Activated CD4-positive, alpha-beta T cell treated with anti-CD3 and anti-CD28 coated beads, Interleukin-2, Interleukin-4, amounts not matched to agents 100 ng/mL and 50 ng/mL, durations not matched to agents 16 hours and 8 hours (primary cell): ENCODE measurements around the gene PXDC1.
A peak's percentile ranks its signal among the peaks of the same experiment; 100 is the strongest.
"Not testable (repeated sequence)": the region's sequence is repeated elsewhere in the genome, so short reads cannot be mapped to it uniquely, and the experiment has no call there.

Source experiments
- DNase-seq: peaks from one replicate; pipeline ENCODE4 v3.0.0-alpha.2; 2020; ENCODE audit warnings: low spot score

Gene PXDC1

GRCh38 chr6:3762359-3762758, 10.8 kb upstream of the PXDC1 start:
- no peak for DNase-seq

GRCh38 chr6:3761989-3762270, 10.4 kb upstream of the PXDC1 start:
- no peak for DNase-seq

GRCh38 chr6:3759646-3760232, 8.2 kb upstream of the PXDC1 start:
- DNase-seq = no peak

DNA sequence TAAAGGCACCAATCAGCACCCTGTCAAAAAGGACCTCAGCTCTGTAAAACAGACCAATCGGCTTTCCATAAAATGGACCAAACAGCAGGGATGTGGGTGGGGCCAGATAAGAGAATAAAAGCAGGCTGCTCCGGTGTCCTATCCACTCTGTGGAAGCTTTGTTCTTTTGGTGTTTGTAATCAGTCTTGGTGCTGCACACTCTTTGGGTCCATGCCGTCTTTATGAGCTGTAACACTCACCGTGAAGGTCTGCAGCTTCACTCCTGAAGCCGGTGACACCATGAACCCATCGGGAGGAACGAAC, 7.3 kb upstream of the PXDC1 start:
- DNase-seq = no peak

- not testable (repeated sequence) for DNase-seq
These were observed 6.7 kb upstream of the PXDC1 start for GRCh38 chr6:3757998-3758841.

DNA sequence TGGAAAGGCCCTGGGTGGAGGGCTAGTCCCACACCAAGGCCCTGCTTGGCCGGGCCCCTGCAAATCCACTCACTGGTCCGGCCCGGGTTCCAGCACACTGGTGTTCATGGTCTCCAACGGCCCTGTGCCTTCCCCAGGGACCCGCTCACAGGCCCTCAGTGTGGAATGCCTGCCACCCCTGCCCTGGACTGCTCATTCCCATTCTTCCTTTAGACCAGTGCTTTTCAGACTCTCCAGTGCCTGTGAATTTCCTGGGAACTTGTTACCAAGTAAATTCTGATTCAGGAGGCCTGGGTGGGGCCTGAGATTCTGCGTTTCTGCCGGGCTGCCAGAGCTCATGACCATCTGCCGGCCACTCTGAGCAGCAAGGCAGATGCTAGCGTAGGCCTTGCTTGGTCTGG, 5.7 kb upstream of the PXDC1 start:
- DNase-seq = no peak

GRCh38 chr6:3756546-3756945, 5.0 kb upstream of the PXDC1 start:
- no peak for DNase-seq

DNA sequence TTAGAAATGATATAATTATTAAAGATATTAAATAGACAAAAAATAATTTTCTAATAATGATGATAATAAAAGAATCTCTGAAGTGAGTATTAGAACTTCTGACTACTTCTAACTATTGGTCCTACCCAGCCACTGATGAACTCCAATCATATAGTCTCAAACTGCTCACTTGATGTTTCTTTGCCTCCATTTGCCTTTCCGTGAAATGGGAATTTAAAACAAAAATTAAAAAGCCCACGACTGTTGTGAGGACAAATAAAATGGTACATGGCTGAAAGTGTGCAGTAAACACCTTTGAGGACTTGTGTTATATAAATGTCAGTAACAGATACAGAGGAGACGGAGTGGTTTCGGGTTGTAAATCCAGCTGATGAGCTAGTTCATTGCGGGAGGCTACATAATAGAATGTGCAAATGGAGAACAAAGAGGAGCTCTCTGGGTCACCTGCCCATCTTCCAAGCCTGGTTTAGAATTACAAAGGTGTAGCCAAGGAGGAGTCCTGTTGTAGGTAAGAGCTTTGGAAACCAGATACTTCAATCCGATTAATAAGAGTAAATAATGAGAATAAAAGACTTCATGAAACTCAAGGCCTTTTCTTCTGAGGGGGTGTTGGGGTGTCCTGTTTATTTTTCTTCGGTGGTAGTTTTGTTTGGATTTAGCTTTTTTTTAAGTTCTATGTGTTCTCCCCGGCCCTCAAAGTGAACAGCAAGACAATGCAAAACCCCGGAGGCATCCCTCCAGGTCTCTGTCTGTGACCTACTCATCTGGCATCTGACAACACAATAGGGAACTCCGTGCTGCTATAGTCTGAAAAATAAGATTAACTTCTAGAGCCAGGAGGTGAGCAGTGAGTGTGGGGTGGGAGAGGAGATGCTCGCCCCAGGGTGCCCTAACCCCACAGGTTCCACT, 4.4 kb upstream of the PXDC1 start:
- DNase-seq = no peak

DNA sequence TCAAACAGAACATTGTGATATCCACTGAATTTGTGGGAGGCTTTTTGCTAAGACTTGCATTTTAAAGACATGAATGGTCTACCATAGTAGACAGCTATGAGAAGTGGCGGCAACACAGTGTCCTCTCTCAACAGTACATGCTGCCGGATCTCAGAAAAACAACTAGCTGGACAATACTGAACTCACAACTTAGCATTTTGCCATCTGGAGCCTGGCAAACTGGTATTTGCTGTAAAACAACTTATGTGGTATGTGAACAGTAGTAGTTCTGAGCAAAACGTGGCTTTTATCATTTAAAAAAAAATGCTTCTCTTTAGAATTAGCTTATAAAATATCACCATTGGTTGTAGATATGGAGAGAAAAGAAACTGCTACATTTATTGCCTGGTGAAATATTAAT, 3.3 kb upstream of the PXDC1 start:
- no peak for DNase-seq

DNA sequence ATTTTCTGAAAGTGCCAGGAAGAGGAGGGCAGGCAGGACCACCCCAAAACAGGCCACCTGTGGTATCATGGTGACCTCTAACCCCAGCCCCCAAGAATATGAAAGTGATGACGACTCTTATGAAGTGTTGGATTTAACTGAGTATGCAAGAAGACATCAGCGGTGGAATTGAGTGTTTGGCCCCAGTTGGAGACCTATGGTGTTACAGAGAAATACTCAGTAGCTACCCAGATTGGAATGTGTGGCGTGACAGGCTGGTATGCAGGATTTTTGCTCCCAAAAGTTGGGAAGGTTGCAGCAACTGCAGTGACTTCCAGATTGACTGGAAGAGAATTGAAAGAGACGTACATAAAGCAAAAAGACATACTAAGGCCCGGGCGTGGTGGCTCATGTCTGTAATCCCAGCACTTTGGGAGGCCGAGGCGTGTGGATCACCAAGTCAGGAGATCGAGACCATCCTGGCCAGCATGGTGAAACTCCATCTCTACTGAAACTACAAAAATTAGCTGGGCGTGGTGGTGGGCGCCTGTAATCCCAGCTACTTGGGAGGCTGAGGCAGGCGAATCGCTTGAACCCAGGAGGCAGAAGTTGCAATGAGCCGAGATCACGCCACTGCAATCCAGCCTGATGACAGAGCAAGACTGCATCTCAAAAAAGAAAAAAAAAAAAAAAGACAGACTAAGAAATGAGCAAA, 2.7 kb upstream of the PXDC1 start:
- DNase-seq = not testable (repeated sequence)

GRCh38 chr6:3753228-3753835, 1.8 kb upstream of the PXDC1 start:
- DNase-seq = no peak

DNA sequence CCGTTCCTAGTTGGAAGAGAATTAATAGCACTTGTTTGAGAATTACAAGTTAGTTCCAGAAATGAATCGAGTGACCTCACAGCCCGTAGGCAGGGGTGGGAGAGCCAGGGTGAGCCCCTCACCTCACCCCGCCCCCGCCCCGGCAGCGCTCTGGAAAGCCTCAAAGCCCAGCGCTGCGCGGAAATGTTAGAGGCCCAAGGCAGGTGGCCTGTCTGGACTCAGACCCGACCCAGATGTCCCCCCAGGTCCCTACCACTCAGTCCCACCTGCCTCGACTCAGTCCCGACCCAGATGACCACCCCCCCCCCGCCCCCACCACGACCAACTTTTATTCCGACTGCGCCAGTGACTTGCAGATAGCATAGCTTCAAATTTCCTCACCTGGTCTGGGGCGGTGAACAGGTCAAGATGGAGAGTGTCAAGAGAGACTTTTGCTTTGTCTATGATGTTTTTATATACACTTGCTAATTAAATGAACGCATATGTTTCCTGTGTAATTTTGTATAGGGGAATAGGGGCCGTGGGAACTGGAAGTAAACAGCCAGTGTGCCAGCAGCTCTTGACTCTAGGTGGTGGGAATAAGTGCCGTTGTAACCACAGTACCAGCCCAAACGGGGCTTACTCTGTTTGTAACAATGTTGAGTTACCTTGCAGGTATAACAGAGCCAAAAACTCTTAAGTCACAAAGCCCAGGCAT, 1.2 kb upstream of the PXDC1 start:
- DNase-seq = no peak

GRCh38 chr6:3751730-3752530, 417 bp upstream of the PXDC1 start:
- peak; percentile 51 for DNase-seq

DNA sequence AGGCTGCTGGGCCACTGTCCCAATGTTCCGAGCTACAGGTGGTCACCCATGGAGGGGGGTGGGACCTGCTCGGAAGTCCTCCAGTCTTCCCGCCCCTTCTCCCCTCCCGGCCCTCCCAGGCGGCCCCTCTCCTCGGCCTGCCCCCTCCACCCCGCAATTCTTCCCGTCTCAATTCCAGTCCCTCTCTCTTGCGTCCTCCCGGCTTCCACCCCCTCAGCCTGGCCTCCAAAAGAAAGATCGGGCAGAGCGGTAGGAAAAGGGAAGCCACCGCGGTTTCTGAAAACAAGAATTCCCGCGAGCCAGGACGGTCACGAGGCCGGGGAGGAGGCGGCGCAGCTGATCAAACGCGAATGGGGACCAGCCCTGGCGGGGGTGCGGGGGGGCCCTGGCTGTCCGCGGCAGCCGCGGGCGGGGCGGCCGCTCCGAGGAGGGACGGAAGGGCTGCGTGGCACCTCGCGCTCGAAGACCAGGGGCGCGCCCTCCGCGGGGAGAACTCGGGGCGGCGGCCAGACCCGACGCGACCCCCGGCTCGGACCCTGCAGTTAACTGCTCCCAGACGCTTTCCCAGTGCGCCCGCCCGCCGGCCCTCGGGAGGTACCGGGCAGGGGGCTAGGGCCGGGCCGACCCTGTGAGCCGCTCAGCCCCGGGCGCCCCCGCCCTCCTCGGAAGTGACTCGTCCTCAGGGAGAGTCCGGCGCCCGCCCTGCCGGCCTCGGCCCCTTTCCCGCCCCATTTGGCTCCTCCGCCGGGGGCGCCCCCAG, 1.0 kb downstream of the PXDC1 start:
- no peak for DNase-seq

- no peak for DNase-seq
These were observed 1.6 kb downstream of the PXDC1 start for GRCh38 chr6:3749977-3750316.

- DNase-seq = no peak
These were observed 2.3 kb downstream of the PXDC1 start for GRCh38 chr6:3749067-3749841.

DNA sequence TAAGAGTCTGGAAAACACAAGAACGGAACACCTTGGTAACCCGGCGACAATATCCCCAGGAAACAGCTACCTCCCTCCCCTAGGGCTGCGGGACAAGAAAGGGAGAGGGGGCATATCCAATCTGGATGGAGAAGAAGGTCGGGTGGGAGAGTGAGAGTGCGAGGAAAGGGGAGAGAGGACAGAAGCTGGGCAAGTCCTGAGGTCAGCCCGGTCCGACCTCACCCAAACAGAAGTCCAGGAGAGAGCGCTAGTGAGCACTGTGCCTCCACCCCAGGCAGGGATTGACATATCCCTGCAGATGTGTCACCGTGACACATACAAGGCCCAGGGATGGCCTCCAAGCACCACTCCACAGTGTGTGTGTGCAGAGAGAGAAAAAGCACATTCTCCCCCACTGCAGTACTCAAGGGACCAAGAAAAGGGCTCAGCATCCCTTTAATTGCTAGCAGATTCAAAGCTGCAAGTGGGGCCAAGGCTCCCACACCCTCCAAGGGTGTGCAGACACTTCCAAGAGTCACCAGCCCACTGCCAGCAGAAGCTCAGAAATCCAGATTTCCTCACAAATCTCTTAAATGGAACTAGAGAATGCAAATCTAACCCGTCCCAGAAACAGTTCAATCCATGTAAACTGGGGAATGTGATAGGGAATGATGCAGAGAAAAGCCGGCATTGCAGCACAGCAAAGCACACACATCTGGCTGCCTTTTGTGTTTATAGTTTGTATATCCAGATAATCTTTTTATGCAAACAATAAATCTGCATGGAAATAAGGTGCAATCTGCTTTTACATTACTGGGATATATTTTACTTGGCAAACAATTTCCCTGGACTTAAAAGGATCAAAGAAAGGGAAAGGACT, 3.1 kb downstream of the PXDC1 start:
- peak; percentile 46 for DNase-seq

DNA sequence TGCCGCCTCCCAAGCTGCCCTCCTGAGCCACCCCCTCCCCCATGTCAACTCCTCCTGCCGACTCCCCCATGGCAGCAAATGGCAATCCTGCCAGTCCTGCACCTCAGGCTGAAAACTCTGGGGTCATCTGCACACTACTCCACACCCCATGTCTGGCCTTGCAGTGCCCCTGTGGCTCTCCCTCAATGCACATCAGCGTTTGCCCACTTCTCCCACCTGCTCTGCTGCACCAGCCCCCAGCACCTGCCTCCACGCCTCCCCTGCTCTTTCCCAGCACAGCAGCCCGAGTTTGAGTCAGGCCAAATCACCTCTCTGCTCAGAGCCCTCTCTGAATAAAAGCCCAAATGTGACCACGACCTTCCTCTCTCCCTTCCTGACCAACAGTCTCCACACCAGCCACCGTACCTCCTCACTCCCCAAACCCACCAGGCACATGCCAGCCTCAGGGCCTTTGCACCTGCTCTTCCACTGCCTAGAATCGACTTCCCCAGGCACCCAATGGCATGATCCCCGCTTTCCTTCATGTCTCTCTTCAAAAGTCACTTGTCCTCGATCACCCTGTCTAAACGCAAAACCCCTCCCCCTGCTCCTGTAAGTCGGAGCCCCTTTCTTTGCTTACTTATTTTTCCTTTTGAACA, 4.3 kb downstream of the PXDC1 start:
- DNase-seq = no peak
